Activated CD8-positive, alpha-beta T cell treated with anti-CD3 and anti-CD28 coated beads, Interleukin-2, amount 10 ng/mL, durations not matched to agents 7 days and 5 days (primary cell): ENCODE data around the gene MCC. TPM values are rescaled to one million over a fixed set of nuclear protein-coding genes. Genes with fewer than 3 reads are reported as not detected.
"Not testable (repeated sequence)": the region's sequence is repeated elsewhere in the genome, so short reads cannot be mapped to it uniquely, and the experiment has no call there.

Experiments
- ATAC-seq: fragments of 150-1000 bp; cut with Tn5 transposase; one replicate; pipeline ENCODE4 v1.10.0; 2021; ENCODE audit warnings: moderate library complexity
- CTCF ChIA-PET: fragments of 350-600 bp; sonication (Branson Sonifier 250); formaldehyde crosslinking; loops from one replicate; lab custom pipeline; 2021; ENCODE audit warnings: antibody characterized with exemption; lab: Charles Lee
- POLR2A ChIA-PET: fragments of 350-600 bp; sonication (Branson Sonifier 250); formaldehyde crosslinking; loops from one replicate; lab custom pipeline; 2021; ENCODE audit warnings: antibody characterized with exemption; lab: Charles Lee
- DNase-seq: peaks from one replicate; pipeline ENCODE4 v3.0.0-alpha.2; 2020
- H3K27ac Mint-ChIP-seq: one replicate; pipeline ENCODE4 v1.8.0; 2021; ENCODE audit warnings: mild to moderate bottlenecking, mixed read lengths
- H3K27me3 Mint-ChIP-seq: one replicate; pipeline ENCODE4 v1.8.0; 2021; ENCODE audit warnings: low read depth, mixed read lengths
- H3K36me3 Mint-ChIP-seq: one replicate; pipeline ENCODE4 v1.8.0; 2021; ENCODE audit warnings: low read depth, mixed read lengths
- H3K4me1 Mint-ChIP-seq: one replicate; pipeline ENCODE4 v1.8.0; 2021; ENCODE audit warnings: low read depth, mixed read lengths
- H3K4me3 Mint-ChIP-seq: one replicate; pipeline ENCODE4 v1.8.0; 2021; ENCODE audit warnings: mild to moderate bottlenecking, mixed read lengths
- H3K9me3 Mint-ChIP-seq: one replicate; pipeline ENCODE4 v1.8.0; 2022; ENCODE audit warnings: mixed read lengths; ENCODE audit not compliant: insufficient read depth
- total RNA-seq, 2 experiments: library from RNA; stranded (reverse); gene quantifications; one replicate each; pipeline ENCODE4 v1.2.3, GENCODE V29; 2021

MCC gene
- total RNA-seq, 2 experiments from 2014 or later = 7.6 to 8.0 TPM

DNA sequence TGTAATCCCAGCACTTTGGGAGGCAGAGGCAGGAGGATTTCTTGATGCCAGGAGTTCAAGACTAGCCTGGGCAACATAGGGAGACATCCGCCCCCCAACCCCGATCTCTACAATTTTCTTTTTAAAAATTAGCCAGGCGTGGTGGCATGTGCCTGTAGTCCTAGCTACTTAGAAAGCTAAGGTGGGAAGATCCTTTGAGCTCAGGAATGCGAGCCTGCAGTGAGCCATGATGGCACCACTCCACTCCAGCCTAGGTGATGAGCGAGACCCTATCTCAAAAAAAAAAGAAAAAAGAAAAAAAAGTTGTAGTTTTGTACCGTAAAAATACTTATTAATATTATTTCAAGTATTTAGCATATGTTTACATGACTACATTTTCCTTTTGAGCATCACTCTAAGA, 82.7 kb downstream of the MCC start:
- CTCF ChIA-PET = no interaction called here
- ATAC-seq = no peak
- no peaks in the 10 kb centered on the region for H3K9me3 Mint-ChIP-seq
- H3K4me1 Mint-ChIP-seq = no peaks in the 10 kb centered on the region
- peaks cover 20% of the 10 kb centered on the region for H3K27me3 Mint-ChIP-seq
- H3K27ac Mint-ChIP-seq = no peak overlapping the region
- POLR2A ChIA-PET = no interaction called here
- DNase-seq = no peak
- H3K36me3 Mint-ChIP-seq = no peaks in the 10 kb centered on the region
- H3K4me3 Mint-ChIP-seq = no peak overlapping the region

DNA sequence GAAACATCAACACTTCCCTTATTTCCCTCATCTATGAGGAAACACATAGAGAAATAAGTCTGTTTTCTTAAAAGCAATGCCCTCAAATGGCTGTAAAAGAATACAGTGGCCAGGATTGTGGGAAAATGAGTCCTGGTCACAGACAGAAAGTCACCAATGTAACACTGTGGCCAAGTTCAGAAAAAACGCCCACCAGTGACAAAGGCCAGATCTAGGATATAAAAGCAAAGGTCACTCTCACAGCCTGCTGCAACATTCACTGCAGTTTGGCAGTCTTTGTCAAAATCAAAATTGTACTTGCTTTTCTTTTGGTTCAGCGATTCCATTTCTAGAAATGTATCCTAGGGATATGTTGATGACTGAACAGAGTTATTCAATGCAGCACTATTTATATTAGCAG, 84.0 kb downstream of the MCC start:
- H3K27me3 Mint-ChIP-seq = peaks cover 22% of the 10 kb centered on the region
- CTCF ChIA-PET = no interaction called here
- ATAC-seq = no peak
- H3K27ac Mint-ChIP-seq = no peak overlapping the region
- H3K9me3 Mint-ChIP-seq = no peaks in the 10 kb centered on the region
- no peaks in the 10 kb centered on the region for H3K4me1 Mint-ChIP-seq
- H3K36me3 Mint-ChIP-seq = no peaks in the 10 kb centered on the region
- no peak for DNase-seq
- H3K4me3 Mint-ChIP-seq = no peak overlapping the region
- POLR2A ChIA-PET = interaction anchor here (0.6 kb wide), 1 partner anchor 1213 kb away, joined by 3 read pairs; no protein-coding TSS in a partner anchor

DNA sequence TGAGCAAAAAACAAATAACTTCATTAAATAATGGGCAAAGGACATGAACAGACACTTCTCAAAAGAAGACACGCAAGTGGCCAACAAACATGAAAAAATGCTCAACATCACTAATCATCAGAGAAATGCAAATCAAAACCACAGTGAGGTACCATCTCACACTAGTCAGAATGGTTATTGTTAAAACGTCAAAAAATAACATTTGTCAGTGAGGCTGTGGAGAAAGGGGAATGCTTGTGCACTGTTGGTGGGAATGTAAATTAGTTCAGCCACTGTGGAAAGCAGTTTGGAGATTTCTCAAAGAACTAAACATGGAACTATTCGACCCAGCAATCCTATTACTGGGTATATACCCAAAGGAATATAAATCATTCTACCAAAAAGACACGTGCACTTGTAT, 90.3 kb downstream of the MCC start:
- H3K36me3 Mint-ChIP-seq, H3K4me3 Mint-ChIP-seq, H3K9me3 Mint-ChIP-seq, DNase-seq, H3K27ac Mint-ChIP-seq, ATAC-seq, POLR2A ChIA-PET, H3K4me1 Mint-ChIP-seq: not testable (repeated sequence)
- CTCF ChIA-PET = interaction anchor here (1.4 kb wide), 1 partner anchor 19 kb away, joined by 4 read pairs; no protein-coding TSS in a partner anchor
- H3K27me3 Mint-ChIP-seq = peaks cover 35% of the 10 kb centered on the region

DNA sequence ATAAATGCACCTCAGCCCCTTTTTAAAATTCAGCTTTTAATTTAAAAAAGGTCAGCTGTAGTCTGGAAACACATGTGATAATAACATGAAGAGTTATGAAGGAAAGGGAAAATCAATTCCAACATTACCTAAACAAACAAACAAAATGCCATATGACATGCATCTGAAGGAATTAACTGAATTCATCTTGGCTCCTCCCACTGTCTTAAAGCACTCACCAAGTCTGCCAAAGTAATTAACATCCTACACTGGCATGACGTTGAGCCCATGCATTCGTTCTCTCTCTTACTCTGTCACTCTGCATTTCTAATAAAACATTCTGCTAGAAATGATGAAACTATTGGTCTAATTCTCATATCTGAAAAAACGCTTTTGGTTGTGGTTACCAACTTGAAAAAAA, 91.2 kb downstream of the MCC start:
- H3K4me1 Mint-ChIP-seq = no peaks in the 10 kb centered on the region
- peaks cover 39% of the 10 kb centered on the region for H3K27me3 Mint-ChIP-seq
- H3K9me3 Mint-ChIP-seq = no peaks in the 10 kb centered on the region
- ATAC-seq (no peak), DNase-seq (no peak)
- H3K4me3 Mint-ChIP-seq = no peak overlapping the region
- CTCF ChIA-PET = interaction anchor here (1.4 kb wide), 1 partner anchor 18 kb away, joined by 4 read pairs; no protein-coding TSS in a partner anchor
- no peaks in the 10 kb centered on the region for H3K36me3 Mint-ChIP-seq
- POLR2A ChIA-PET = no interaction called here
- no peak overlapping the region for H3K27ac Mint-ChIP-seq

DNA sequence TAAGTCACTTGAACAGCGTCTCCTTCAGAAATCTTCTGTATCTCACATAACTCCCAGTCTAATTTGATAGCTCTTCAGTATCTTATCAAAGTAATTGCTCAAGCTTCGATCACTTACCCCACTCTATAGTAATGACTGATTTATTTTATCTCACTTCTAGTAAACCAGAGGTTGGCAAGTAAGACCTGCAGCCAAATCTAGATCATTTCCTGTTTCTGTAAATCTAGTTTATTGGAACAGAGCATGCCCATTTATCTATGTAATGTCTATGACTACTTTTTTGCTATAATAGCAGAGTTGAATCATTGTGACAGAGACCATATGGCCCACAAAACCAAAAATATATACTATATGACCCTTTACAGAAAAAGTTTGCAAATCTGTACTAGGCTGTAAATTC, 93.6 kb downstream of the MCC start:
- CTCF ChIA-PET = interaction anchor here (0.7 to 1.3 kb wide), 3 partner anchors 9 to 15 kb away, joined by 3 to 7 read pairs (median 3); no protein-coding TSS in a partner anchor
- H3K36me3 Mint-ChIP-seq = no peaks in the 10 kb centered on the region
- no peak for ATAC-seq
- H3K27ac Mint-ChIP-seq = no peak overlapping the region
- H3K27me3 Mint-ChIP-seq = peaks cover 47% of the 10 kb centered on the region
- no peak overlapping the region for H3K4me3 Mint-ChIP-seq
- POLR2A ChIA-PET = no interaction called here
- no peaks in the 10 kb centered on the region for H3K4me1 Mint-ChIP-seq
- DNase-seq = no peak
- H3K9me3 Mint-ChIP-seq = no peaks in the 10 kb centered on the region

DNA sequence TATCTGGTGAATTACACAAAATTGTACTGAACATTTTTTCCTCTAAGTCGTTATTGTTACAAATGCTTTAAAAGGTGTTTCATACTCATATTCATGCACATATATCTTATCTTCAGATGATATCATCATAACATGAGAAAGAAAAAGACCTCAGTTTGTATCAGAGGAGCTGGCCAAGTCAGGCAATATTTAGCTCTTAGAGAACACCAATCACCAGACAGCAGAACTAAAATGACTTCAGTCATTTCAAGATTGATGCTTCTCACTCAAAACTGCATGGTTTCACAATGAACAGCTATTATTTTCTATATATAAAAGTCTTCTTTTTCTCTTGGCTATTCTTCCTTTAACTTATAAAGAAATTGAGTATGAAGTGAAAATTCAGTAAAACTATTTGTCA, 98.0 kb downstream of the MCC start:
- Mint-ChIP-seq H3K4me1 (no peaks in the 10 kb centered on the region), H3K36me3 (no peaks in the 10 kb centered on the region), H3K4me3 (no peak overlapping the region), H3K9me3 (no peaks in the 10 kb centered on the region), H3K27me3 (peaks cover 53% of the 10 kb centered on the region), H3K27ac (no peak overlapping the region)
- ChIA-PET CTCF (interaction anchor here (2.3 kb wide), 1 partner anchor 10 kb away, joined by 10 read pairs; no protein-coding TSS in a partner anchor), POLR2A (no interaction called here)
- ATAC-seq (no peak), DNase-seq (no peak)

DNA sequence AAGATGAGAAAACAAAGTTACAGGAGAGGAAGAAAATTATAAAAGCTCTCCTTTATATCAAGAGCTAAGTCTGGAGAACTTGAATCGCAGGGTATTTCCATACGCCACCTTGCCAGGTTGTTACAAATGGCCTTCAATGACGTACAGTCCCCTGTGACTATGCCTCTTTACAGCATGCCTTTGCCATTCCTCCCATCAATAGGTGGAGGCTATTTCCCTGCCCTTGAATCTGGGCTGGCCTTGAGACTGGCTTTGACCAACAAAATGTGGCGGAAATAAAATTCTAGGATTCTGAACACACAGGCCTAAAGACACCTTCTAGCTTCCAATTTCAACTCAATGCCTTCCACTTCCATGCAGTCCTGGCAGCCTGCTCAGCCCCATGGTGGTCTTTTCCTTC, 99.1 kb downstream of the MCC start:
- Mint-ChIP-seq H3K9me3 (no peaks in the 10 kb centered on the region), H3K27me3 (peaks cover 54% of the 10 kb centered on the region), H3K36me3 (no peaks in the 10 kb centered on the region), H3K27ac (no peak overlapping the region), H3K4me1 (peaks cover 5% of the 10 kb centered on the region), H3K4me3 (no peak overlapping the region)
- no peak for DNase-seq
- ATAC-seq = no peak
- CTCF ChIA-PET = interaction anchor here (0.8 to 2.3 kb wide), 3 partner anchors 9 to 12 kb away, joined by 3 to 10 read pairs (median 7); no protein-coding TSS in a partner anchor
- POLR2A ChIA-PET = no interaction called here

DNA sequence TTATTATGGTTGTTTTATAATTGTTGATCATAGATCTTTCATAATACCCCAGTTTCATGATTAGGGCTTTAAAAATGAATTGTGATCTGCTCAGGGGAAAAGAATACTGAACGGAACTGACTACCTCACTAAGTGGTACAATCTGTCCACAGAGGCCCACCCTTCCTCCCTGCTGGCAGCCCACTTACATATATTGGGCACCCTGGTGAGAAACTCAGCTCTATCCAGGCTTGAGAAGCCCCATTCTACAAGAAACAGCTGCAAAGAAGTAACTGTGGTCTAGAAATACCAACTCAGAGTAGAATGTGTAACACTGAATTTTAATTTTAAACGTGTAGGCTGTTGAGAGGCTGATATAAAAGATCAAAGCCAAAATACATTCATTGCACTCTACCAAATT, 100.4 kb downstream of the MCC start:
- DNase-seq (no peak), ATAC-seq (no peak)
- H3K4me1 Mint-ChIP-seq = peaks cover 5% of the 10 kb centered on the region
- H3K27ac Mint-ChIP-seq = no peak overlapping the region
- no peaks in the 10 kb centered on the region for H3K36me3 Mint-ChIP-seq
- H3K9me3 Mint-ChIP-seq = no peaks in the 10 kb centered on the region
- peaks cover 45% of the 10 kb centered on the region for H3K27me3 Mint-ChIP-seq
- POLR2A ChIA-PET = no interaction called here
- H3K4me3 Mint-ChIP-seq = no peak overlapping the region
- CTCF ChIA-PET = interaction anchor here (1.6 kb wide), 1 partner anchor 9 kb away, joined by 7 read pairs; no protein-coding TSS in a partner anchor

DNA sequence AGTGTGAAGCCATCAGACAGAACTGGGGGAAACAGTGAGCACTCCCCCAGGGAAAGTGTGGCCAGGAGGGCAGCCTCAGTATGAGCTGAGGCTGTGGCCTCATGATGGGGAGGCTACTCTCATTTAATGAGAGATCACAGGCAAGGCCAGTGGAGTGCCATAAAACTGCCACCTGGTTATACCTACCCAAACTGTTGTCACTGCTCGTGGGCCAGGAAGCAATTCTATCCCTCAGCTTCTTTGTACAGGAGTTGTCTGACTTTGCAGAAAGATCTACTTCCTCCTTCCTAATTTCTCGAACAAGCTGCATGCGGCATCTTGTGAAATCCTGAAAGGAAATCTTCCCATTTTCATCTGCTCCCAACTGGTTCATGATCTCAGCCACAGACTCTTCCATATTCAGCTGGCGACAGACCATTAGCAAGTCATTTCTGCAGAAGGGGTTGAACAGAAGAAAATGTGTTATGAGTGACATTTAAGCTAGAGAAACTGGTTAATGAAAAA, 103.4 kb downstream of the MCC start:
- no peak for ATAC-seq
- Mint-ChIP-seq H3K9me3 (no peaks in the 10 kb centered on the region), H3K4me1 (peaks cover 29% of the 10 kb centered on the region), H3K27ac (no peak overlapping the region), H3K27me3 (peaks cover 37% of the 10 kb centered on the region), H3K4me3 (no peak overlapping the region), H3K36me3 (peaks cover 2% of the 10 kb centered on the region)
- DNase-seq = no peak
- CTCF ChIA-PET = interaction anchor here (0.6 to 1.1 kb wide), 4 partner anchors 8 to 389 kb away, joined by 3 to 4 read pairs (median 4); no protein-coding TSS in a partner anchor
- POLR2A ChIA-PET = no interaction called here

DNA sequence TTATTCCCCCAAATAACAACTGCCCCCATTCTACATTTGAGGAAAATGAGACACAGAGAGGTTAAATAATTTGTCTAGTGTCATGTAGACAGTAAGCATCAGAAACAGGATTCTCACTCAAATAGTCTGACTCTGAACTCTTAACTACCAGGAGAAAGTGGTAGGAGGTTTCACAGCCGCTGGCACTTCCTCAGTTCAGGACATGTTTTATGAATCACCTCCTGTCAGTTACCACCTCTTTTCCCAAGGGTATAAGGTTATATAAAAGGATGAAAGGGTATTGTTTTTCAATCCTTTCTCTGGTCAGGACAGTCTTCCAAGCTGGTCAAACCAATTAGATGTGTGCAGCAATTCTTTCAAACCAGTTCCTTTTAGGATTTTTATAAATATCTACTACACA, 105.5 kb downstream of the MCC start:
- H3K36me3 Mint-ChIP-seq = peaks cover 2% of the 10 kb centered on the region
- H3K27ac Mint-ChIP-seq = no peak overlapping the region
- ATAC-seq (no peak), DNase-seq (no peak)
- ChIA-PET POLR2A (no interaction called here), CTCF (no interaction called here)
- peaks cover 47% of the 10 kb centered on the region for H3K4me1 Mint-ChIP-seq
- no peak overlapping the region for H3K4me3 Mint-ChIP-seq
- H3K27me3 Mint-ChIP-seq = peaks cover 25% of the 10 kb centered on the region
- H3K9me3 Mint-ChIP-seq = no peaks in the 10 kb centered on the region

DNA sequence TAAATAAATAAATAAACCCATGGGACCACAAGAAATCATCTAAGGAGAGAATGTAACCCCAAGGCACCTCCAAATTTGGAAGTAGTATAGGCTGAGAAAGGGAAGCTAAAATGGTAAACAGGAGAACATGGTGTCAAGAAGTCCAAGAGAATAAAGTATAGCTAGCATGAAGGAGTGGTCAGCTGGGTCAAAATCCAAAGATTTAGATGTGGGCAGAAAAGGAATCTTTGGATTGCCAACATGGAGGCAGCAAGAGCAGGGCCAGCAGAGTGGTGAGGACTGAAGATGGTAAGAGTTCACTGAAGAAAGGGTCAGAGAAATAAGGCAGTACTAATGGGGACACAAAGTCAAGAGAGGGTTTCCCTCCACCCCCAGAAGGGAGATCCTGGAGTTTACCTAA, 106.5 kb downstream of the MCC start:
- Mint-ChIP-seq H3K4me3 (no peak overlapping the region), H3K27ac (peak overlapping the region; percentile 3), H3K36me3 (peaks cover 9% of the 10 kb centered on the region), H3K27me3 (peaks cover 24% of the 10 kb centered on the region), H3K4me1 (peaks cover 56% of the 10 kb centered on the region), H3K9me3 (no peaks in the 10 kb centered on the region)
- ATAC-seq = no peak
- ChIA-PET POLR2A (interaction anchor here (0.5 kb wide), 1 partner anchor 465 kb away, joined by 4 read pairs; no protein-coding TSS in a partner anchor), CTCF (interaction anchor here (0.9 to 3.8 kb wide), 4 partner anchors 18 to 224 kb away, joined by 3 to 26 read pairs (median 4); no protein-coding TSS in a partner anchor)
- no peak for DNase-seq

DNA sequence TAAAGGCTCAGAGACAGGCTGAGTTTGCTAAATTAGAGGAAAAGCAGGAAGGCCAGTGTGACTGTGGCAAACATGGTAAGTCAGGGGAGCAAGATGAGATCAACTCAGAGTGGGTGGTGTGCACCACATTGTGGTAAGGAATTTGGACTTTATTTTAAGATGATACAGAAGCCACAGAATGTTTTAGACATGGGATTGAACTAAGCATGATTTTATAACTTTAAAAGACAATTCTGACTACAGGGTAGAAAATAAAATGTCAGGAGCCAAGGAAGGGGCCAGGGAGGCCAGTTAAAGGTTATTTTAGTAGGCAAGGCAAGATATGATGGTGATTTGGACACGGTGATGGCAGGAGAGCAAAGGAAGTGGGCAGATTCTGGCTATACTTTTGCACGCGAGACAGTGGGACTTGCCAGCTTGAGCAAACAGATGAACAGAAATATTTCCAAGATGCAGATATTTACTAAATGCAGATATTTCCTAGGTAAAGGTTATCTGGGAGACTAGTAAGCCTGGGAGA, 107.4 kb downstream of the MCC start:
- Mint-ChIP-seq H3K27ac (peak overlapping the region; percentile 35), H3K4me1 (peaks cover 65% of the 10 kb centered on the region), H3K36me3 (peaks cover 9% of the 10 kb centered on the region), H3K4me3 (peak overlapping the region; percentile 5), H3K9me3 (no peaks in the 10 kb centered on the region), H3K27me3 (peaks cover 16% of the 10 kb centered on the region)
- ATAC-seq (peak; percentile 18), DNase-seq (peak; percentile 25)
- CTCF ChIA-PET = interaction anchor here (1.0 to 3.8 kb wide), 7 partner anchors 19 to 385 kb away, joined by 3 to 43 read pairs (median 8); no protein-coding TSS in a partner anchor
- POLR2A ChIA-PET = no interaction called here
